GM12878 (cell line): ENCODE data around the gene LIMK1. TPM values are rescaled to one million over a fixed set of nuclear protein-coding genes. Genes with fewer than 3 reads are reported as not detected.

Source experiments
- ATAC-seq: fragments of 200-7000 bp; cut with Tn5 transposase; 3 replicates; pipeline ENCODE4 v1.9.1; 2020; ENCODE audit warnings: mild to moderate bottlenecking, moderate library complexity
- BruUV-seq: library from RNA; stranded (reverse); fragments of 400-500 nt; replicated peaks from 2 replicates; lab custom pipeline; 2021; lab: Mats Ljungman, UMichigan
- CTCF ChIA-PET: fragments of 300-600 bp; sonication (Branson Sonifier 250); formaldehyde crosslinking; extraction: SDS; loops from one replicate; lab custom pipeline; 2021; ENCODE audit warnings: inconsistent platforms; lab: Yijun Ruan, JAX
- POLR2A ChIA-PET: fragments of 350-600 bp; formaldehyde crosslinking; extraction: SDS; loops from one replicate; lab custom pipeline; 2021; ENCODE audit warnings: inconsistent platforms; lab: Charles Lee
- RAD21 ChIA-PET: fragments of 300-600 bp; sonication (Branson Sonifier 250); formaldehyde crosslinking; loops from one replicate; lab custom pipeline; 2023; ENCODE audit warnings: antibody characterized with exemption; ENCODE audit not compliant: unreplicated experiment; lab: Charles Lee
- SMC1A ChIA-PET: fragments of 300-600 bp; sonication (Branson Sonifier 250); formaldehyde crosslinking; loops from one replicate; lab custom pipeline; 2023; ENCODE audit not compliant: unreplicated experiment, uncharacterized antibody; lab: Charles Lee
- DNase-seq: peaks from one replicate; pipeline ENCODE4 v3.0.0-alpha.2; 2011; ENCODE audit warnings: low read depth, low spot score
- FAIRE-seq: peaks from 3 replicates; lab custom pipeline; 2011; peaks lifted over from hg19 to GRCh38; lab: Jason Lieb, UNC
- H2AFZ ChIP-seq: 2 replicates; pipeline ENCODE4 v1.6.0; 2011; ENCODE audit warnings: low read depth, low read length, control low read depth; ENCODE audit not compliant: control insufficient read depth
- H3K27ac ChIP-seq: 2 replicates; pipeline ENCODE4 v1.5.1; 2011; ENCODE audit warnings: control low read depth; ENCODE audit not compliant: control insufficient read depth, insufficient read depth
- H3K27me3 ChIP-seq, 2 experiments: replicated peaks in 1 of 2; 2 replicates each; pipeline versions ENCODE4 v1.6.0 to v1.6.1; 2011; ENCODE audit warnings: low read length in 1 of 2; ENCODE audit not compliant: control insufficient read depth in 2 of 2, insufficient read depth in 2 of 2
- H3K36me3 ChIP-seq, 2 experiments: 2 replicates each; pipeline ENCODE4 v1.5.1; 2011; ENCODE audit warnings: low read length in 1 of 2; ENCODE audit not compliant: control insufficient read depth in 2 of 2, insufficient read depth in 2 of 2
- H3K4me1 ChIP-seq: 2 replicates; pipeline ENCODE4 v1.6.1; 2011; ENCODE audit warnings: mild to moderate bottlenecking, low read length, moderate library complexity, mixed read lengths; ENCODE audit not compliant: control insufficient read depth, insufficient read depth
- H3K4me2 ChIP-seq: 2 replicates; pipeline ENCODE4 v1.6.0; 2011; ENCODE audit warnings: control low read depth; ENCODE audit not compliant: control insufficient read depth, insufficient read depth
- H3K4me3 ChIP-seq: fragments of 200-600 bp; sonication (generic); 2 replicates; pipeline ENCODE4 v1.5.1; 2016
- H3K79me2 ChIP-seq: 2 replicates; pipeline ENCODE4 v1.6.0; 2011; ENCODE audit warnings: low read length; ENCODE audit not compliant: control insufficient read depth, insufficient read depth
- H3K9ac ChIP-seq: 2 replicates; pipeline ENCODE4 v1.8.0; 2011; ENCODE audit warnings: low read length, control low read depth, mixed read lengths; ENCODE audit not compliant: control insufficient read depth, insufficient read depth
- H3K9me3 ChIP-seq: replicated peaks from 3 replicates; pipeline ENCODE4 v1.5.1; 2011; ENCODE audit warnings: mild to moderate bottlenecking, low read length; ENCODE audit not compliant: control insufficient read depth, insufficient read depth
- H4K20me1 ChIP-seq: 2 replicates; pipeline ENCODE4 v1.6.0; 2011; ENCODE audit not compliant: control insufficient read depth, insufficient read depth
- BMI1 ChIP-seq: fragments of 450-650 bp; IDR thresholded peaks from 2 replicates; pipeline ENCODE4 v1.6.1; 2016; ENCODE audit warnings: mild to moderate bottlenecking, moderate library complexity, borderline replicate concordance
- CHD2 ChIP-seq: IDR thresholded peaks from 2 replicates; pipeline ENCODE4 v1.6.1; 2011; ENCODE audit warnings: low read depth, low read length, improper control_type of control experiment, borderline replicate concordance
- EGR1 ChIP-seq, 2 experiments: IDR thresholded peaks; 1 replicate in 1 of 2; 2 replicates in 1 of 2; pipeline ENCODE4 v1.6.1; 2011 to 2012; ENCODE audit warnings: low read depth in 2 of 2, low read length in 2 of 2, borderline replicate concordance in 1 of 2, mild to moderate bottlenecking in 1 of 2, moderate library complexity in 1 of 2
- GABPA ChIP-seq: IDR thresholded peaks from 2 replicates; pipeline ENCODE4 v1.6.1; 2014; ENCODE audit warnings: antibody characterized with exemption, low read depth, mild to moderate bottlenecking, inconsistent platforms
- NRF1 ChIP-seq: conservative IDR thresholded peaks from 2 replicates; pipeline ENCODE4 v1.6.1; 2011; ENCODE audit warnings: mild to moderate bottlenecking, low read depth, low read length, improper control_type of control experiment
- PML ChIP-seq: IDR thresholded peaks from 2 replicates; pipeline ENCODE4 v1.6.1; 2012; ENCODE audit warnings: low read length, inconsistent platforms
- SPI1 ChIP-seq: IDR thresholded peaks from 2 replicates; pipeline ENCODE4 v1.6.1; 2011; ENCODE audit warnings: low read depth, mild to moderate bottlenecking, low read length, moderate library complexity, borderline replicate concordance; ENCODE audit not compliant: insufficient read depth
- SRF ChIP-seq, 2 experiments: IDR thresholded peaks; 2 replicates each; pipeline ENCODE4 v1.6.1; 2011; ENCODE audit warnings: low read depth in 2 of 2, low read length in 2 of 2, mild to moderate bottlenecking in 1 of 2, moderate library complexity in 1 of 2
- TBL1XR1 ChIP-seq: IDR thresholded peaks from 2 replicates; pipeline ENCODE4 v1.6.1; 2012; ENCODE audit warnings: low read depth, low read length, improper control_type of control experiment
- TCF12 ChIP-seq: IDR thresholded peaks from 2 replicates; pipeline ENCODE4 v1.6.1; 2011; ENCODE audit warnings: low read depth, mild to moderate bottlenecking, low read length
- ZBED1 ChIP-seq: IDR thresholded peaks from 2 replicates; pipeline ENCODE4 v1.6.1; 2016; ENCODE audit warnings: borderline replicate concordance
- ZBTB11 ChIP-seq: fragments of 450-650 bp; formaldehyde crosslinking; IDR thresholded peaks from 2 replicates; pipeline ENCODE4 v1.5.0; 2022; ENCODE audit warnings: mild to moderate bottlenecking, missing genetic modification characterization
- WGBS: methylation state at CpG from one replicate; pipeline ENCODE4 v1.1.6; 2016; ENCODE audit warnings: low lambda C conversion rate; ENCODE audit not compliant: insufficient replicate concordance, insufficient coverage; ENCODE audit errors: missing lambda C conversion rate; 5-methylcytosine and 5-hydroxymethylcytosine counted together
- in situ Hi-C: fragments of 300-500 bp; cut with MboI; formaldehyde crosslinking; loops from 9 replicates; pipeline ENCODE4 v1.14.3; 2018; ENCODE audit warnings: mixed read lengths
- intact Hi-C: fragments of 100-400 bp; cut with micrococcal nuclease; formaldehyde crosslinking; loops from one replicate; pipeline ENCODE4 v1.14.2; 2022; ENCODE audit not compliant: unreplicated experiment
- polyA plus RNA-seq, 11 experiments: library from polyadenylated mRNA; depleted of rRNA in 4 of 11; unstranded in 6 of 11; stranded (reverse) in 5 of 11; fragments of >200 nt; fragmentation: Nextera tagmentation in 4 of 11; fragmentation: Illumina TruSeq in 1 of 11; extraction: Ambion mirVana in 4 of 11; extraction: Trizol in 1 of 11; gene quantifications; 1 replicate in 1 of 11; 2 replicates in 10 of 11; pipeline versions ENCODE4 v1.2.1 to v1.2.3, GENCODE V29; 2011 to 2016; ENCODE audit warnings: inconsistent platforms in 2 of 11, missing spikeins in 2 of 11, low read depth in 1 of 11
- total RNA-seq, 4 experiments: library from RNA; depleted of rRNA in 3 of 4; stranded (reverse); fragments of >200 nt in 3 of 4; fragmentation: Illumina TruSeq in 1 of 4; extraction: Trizol in 1 of 4; gene quantifications; 2 replicates each; pipeline versions ENCODE4 v1.2.1 to v1.2.3, GENCODE V29; 2013 to 2021
- TF ChIP-seq, protein P1 (sequence below): IDR thresholded peaks from 2 replicates; pipeline ENCODE4 v1.6.1; 2012; ENCODE audit warnings: low read length, inconsistent platforms

Gene LIMK1
- total and polyA plus RNA-seq, 10 of the 15 experiments (the other 5 are each of a cell fraction or from before 2014, with no cell fraction given), result 0.71 to 59.4 (median 28.8) TPM

- POLR2A ChIA-PET, result no interaction called here
- TF ChIP-seq ZBTB11 (no peak), PML (no peak), SRF (IDR thresholded peaks at IDR 0.05; ENCODE audit: low read depth in 2 of 2, low read length in 2 of 2) (no peak), NRF1 (no peak), TBL1XR1 (no peak), EGR1 (IDR thresholded peaks at IDR 0.05; ENCODE audit: borderline replicate concordance in 1 of 2, low read depth in 2 of 2, low read length in 2 of 2) (no peak), CHD2 (no peak), TCF12 (no peak), SPI1 (no peak), GABPA (no peak), ZBED1 (no peak), BMI1 (no peak)
- TF ChIP-seq, protein P1, sequence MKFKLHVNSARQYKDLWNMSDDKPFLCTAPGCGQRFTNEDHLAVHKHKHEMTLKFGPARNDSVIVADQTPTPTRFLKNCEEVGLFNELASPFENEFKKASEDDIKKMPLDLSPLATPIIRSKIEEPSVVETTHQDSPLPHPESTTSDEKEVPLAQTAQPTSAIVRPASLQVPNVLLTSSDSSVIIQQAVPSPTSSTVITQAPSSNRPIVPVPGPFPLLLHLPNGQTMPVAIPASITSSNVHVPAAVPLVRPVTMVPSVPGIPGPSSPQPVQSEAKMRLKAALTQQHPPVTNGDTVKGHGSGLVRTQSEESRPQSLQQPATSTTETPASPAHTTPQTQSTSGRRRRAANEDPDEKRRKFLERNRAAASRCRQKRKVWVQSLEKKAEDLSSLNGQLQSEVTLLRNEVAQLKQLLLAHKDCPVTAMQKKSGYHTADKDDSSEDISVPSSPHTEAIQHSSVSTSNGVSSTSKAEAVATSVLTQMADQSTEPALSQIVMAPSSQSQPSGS, result no peak
- in situ Hi-C loops, result no loop called here
- FAIRE-seq (no peak), DNase-seq (no peak), ATAC-seq (no peak)
- BruUV-seq, result no TSS peak
- SMC1A ChIA-PET, result no interaction called here
- no peaks in the 10 kb centered on the region for H3K79me2 ChIP-seq
- CTCF ChIA-PET, result interaction anchor here (0.7 kb wide), 1 partner anchor 21 kb away, joined by 3 read pairs; no protein-coding TSS in a partner anchor
- 24% methylated on average over 5 of the region's 5 CpGs for whole genome bisulfite sequencing
- H2AFZ ChIP-seq, result no peak overlapping the region
- no peaks in the 10 kb centered on the region for H3K36me3 ChIP-seq
- H3K9me3 ChIP-seq, result no peaks in the 10 kb centered on the region
- no peak overlapping the region for H3K4me3 ChIP-seq
- intact Hi-C loops, result no loop called here
- H3K27ac ChIP-seq, result no peak overlapping the region
- no peak overlapping the region for H3K4me2 ChIP-seq
- H3K4me1 ChIP-seq, result no peaks in the 10 kb centered on the region
- no peaks in the 10 kb centered on the region; a peak in 1 of 4 replicates for H3K27me3 ChIP-seq
- H4K20me1 ChIP-seq, result no peaks in the 10 kb centered on the region
- RAD21 ChIA-PET, result no interaction called here
- H3K9ac ChIP-seq, result no peak overlapping the region
Measured at GRCh38 chr7:74047804-74048380, 35.7 kb upstream of the LIMK1 start.
